B cell (primary cell): ENCODE measurements around the gene DNM2.

Source experiments
- EZH2 ChIP-seq: IDR thresholded peaks from 2 replicates; pipeline ENCODE4 v1.6.1; 2012; ENCODE audit warnings: borderline replicate concordance, low read depth, mild to moderate bottlenecking, moderate library complexity, low read length; ENCODE audit not compliant: insufficient read depth, poor library complexity, severe bottlenecking
- TF ChIP-seq, protein P1 (sequence below): fragments of 200-600 bp; IDR thresholded peaks from one replicate; pipeline ENCODE4 v1.8.0; 2022; ENCODE audit warnings: antibody characterized with exemption, mild to moderate bottlenecking

DNA sequence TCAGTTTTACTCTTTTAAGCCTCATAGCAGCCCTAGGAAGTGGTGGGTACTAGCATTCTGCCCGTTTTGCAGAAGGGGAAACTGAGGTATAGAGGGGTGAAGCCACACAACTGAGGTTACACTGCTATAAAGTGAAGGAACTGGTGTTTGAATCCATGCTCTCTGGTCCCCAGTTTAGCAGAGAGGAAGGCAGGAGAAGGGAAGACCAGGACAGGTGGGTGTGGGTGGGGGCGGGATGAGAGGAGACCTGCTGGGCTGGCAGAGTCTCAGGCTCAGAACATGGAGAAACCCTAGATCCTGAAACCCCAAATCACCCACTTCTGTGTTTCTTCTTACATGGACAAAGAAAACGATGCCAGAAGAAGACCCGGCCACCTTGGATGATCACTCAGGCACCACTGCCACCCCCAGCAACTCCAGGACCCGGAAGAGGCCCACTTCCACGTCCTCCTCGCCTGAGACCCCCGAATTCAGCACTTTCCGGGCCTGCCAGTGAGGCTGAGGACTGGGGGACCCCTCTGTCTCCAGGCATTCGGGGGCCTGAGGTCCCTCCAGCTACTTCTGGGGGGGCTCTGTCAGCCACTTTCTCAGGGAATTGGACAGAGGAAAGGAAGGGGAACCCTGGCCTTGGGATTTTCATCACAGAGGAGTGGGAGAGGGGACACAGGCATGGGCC, 151.1 kb downstream of the DNM2 start:
- TF ChIP-seq, protein P1, sequence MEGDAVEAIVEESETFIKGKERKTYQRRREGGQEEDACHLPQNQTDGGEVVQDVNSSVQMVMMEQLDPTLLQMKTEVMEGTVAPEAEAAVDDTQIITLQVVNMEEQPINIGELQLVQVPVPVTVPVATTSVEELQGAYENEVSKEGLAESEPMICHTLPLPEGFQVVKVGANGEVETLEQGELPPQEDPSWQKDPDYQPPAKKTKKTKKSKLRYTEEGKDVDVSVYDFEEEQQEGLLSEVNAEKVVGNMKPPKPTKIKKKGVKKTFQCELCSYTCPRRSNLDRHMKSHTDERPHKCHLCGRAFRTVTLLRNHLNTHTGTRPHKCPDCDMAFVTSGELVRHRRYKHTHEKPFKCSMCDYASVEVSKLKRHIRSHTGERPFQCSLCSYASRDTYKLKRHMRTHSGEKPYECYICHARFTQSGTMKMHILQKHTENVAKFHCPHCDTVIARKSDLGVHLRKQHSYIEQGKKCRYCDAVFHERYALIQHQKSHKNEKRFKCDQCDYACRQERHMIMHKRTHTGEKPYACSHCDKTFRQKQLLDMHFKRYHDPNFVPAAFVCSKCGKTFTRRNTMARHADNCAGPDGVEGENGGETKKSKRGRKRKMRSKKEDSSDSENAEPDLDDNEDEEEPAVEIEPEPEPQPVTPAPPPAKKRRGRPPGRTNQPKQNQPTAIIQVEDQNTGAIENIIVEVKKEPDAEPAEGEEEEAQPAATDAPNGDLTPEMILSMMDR, result no peak
- no peak for TF ChIP-seq EZH2
